ENCODE data around the gene TADA3. TPM values are rescaled to one million over a fixed set of nuclear protein-coding genes. Genes with fewer than 3 reads are reported as not detected.
A peak's percentile ranks its signal among the peaks of the same experiment; 100 is the strongest.

The TADA3 gene
- total and polyA plus RNA-seq, 2 experiments from 2014 or later: 29.1 to 61.7 TPM

GRCh38 chr3:9794400-9794799 is 2.1 kb upstream of the TADA3 start:
- Mint-ChIP-seq H3K4me1 (peaks cover 14% of the 10 kb centered on the region), H3K4me3 (peak overlapping the region; percentile 97), H3K36me3 (ENCODE audit: low read depth) (peaks cover 55% of the 10 kb centered on the region), H3K9me3 (no peaks in the 10 kb centered on the region), H3K27me3 (ENCODE audit: insufficient read depth, low read depth, poor library complexity) (peaks cover 12% of the 10 kb centered on the region), H3K27ac (peak overlapping the region; percentile 5)
- ATAC-seq (no peak), DNase-seq (ENCODE audit: low spot score) (no peak)
- no peak overlapping the region for H2AFZ ChIP-seq
- TF ChIP-seq CREB1 (CRISPR knock-in tag; IDR thresholded peaks at IDR 0.05; ENCODE audit: low read depth): no peak
- TF ChIP-seq EZH2 (IDR thresholded peaks at IDR 0.05; ENCODE audit: low read depth, unreplicated experiment): no peak
- 0 out of 2 replicates have a peak, but pooled peaks cover 3% of the 10 kb centered on the region for H3K9me2 ChIP-seq (ENCODE audit: insufficient read depth)
- no peaks in the 10 kb centered on the region for H3K27me3 ChIP-seq (ENCODE audit: insufficient read depth)
- H4K20me1 ChIP-seq (replicated peaks; ENCODE audit: insufficient read depth): peaks cover 2% of the 10 kb centered on the region; the same call in 1 of the 2 replicates
- peaks cover 22% of the 10 kb centered on the region for H3K36me3 ChIP-seq (ENCODE audit: insufficient read depth)
- peak overlapping the region; percentile 99; the same call in 1 of the 2 replicates for H3K4me2 ChIP-seq
- H3K4me1 ChIP-seq (ENCODE audit: insufficient read depth): peaks cover 6% of the 10 kb centered on the region
- peaks cover 40% of the 10 kb centered on the region for H3K79me2 ChIP-seq (replicated peaks; ENCODE audit: insufficient read depth)
- H3K4me3 ChIP-seq: no peak overlapping the region; the same call in 1 of the 2 replicates
- peaks cover 15% of the 10 kb centered on the region; the same call in 1 of the 2 replicates for H3F3A ChIP-seq (replicated peaks; ENCODE audit: low read depth)
- H3K27ac ChIP-seq (ENCODE audit: low read depth): peak overlapping the region; percentile 26; the same call in 1 of the 2 replicates

- Mint-ChIP-seq H3K27me3 (ENCODE audit: insufficient read depth, low read depth, poor library complexity) (peaks cover 12% of the 10 kb centered on the region), H3K27ac (peak overlapping the region; percentile 100), H3K9me3 (no peaks in the 10 kb centered on the region), H3K4me3 (peak overlapping the region; percentile 97), H3K36me3 (ENCODE audit: low read depth) (peaks cover 57% of the 10 kb centered on the region), H3K4me1 (peaks cover 14% of the 10 kb centered on the region)
- Histone ChIP-seq H3K27me3 (ENCODE audit: insufficient read depth) (no peaks in the 10 kb centered on the region), H3K4me1 (ENCODE audit: insufficient read depth) (peaks cover 6% of the 10 kb centered on the region), H3K4me2 (peak overlapping the region; percentile 99), H4K20me1 (replicated peaks; ENCODE audit: insufficient read depth) (no peaks in the 10 kb centered on the region; the same call in 1 of the 2 replicates), H3F3A (replicated peaks; ENCODE audit: low read depth) (peaks cover 15% of the 10 kb centered on the region; the same call in 1 of the 2 replicates), H2AFZ (no peak overlapping the region), H3K27ac (ENCODE audit: low read depth) (peak overlapping the region; percentile 99), H3K4me3 (peak overlapping the region; percentile 92), H3K79me2 (replicated peaks; ENCODE audit: insufficient read depth) (peaks cover 40% of the 10 kb centered on the region), H3K9me2 (ENCODE audit: insufficient read depth) (0 out of 2 replicates have a peak, but pooled peaks cover 3% of the 10 kb centered on the region), H3K36me3 (ENCODE audit: insufficient read depth) (peaks cover 14% of the 10 kb centered on the region)
- DNase-seq (ENCODE audit: low spot score): peak; percentile 62
- ATAC-seq: peak; percentile 40
- TF ChIP-seq STAT1 (IDR thresholded peaks at IDR 0.05; ENCODE audit: unreplicated experiment) (no peak), NANOG (IDR thresholded peaks at IDR 0.05; ENCODE audit: borderline replicate concordance) (no peak), ZNF331 (CRISPR knock-in tag; IDR thresholded peaks at IDR 0.05; ENCODE audit: low read depth) (no peak), ZNF114 (CRISPR knock-in tag; IDR thresholded peaks at IDR 0.05) (no peak), CREB1 (CRISPR knock-in tag; IDR thresholded peaks at IDR 0.05; ENCODE audit: low read depth) (no peak), EZH2 (IDR thresholded peaks at IDR 0.05; ENCODE audit: low read depth, unreplicated experiment) (no peak), ZNF462 (CRISPR knock-in tag; IDR thresholded peaks at IDR 0.05) (no peak), ETS1 (IDR thresholded peaks at IDR 0.05) (no peak), REST (IDR thresholded peaks at IDR 0.05; ENCODE audit: unreplicated experiment) (no peak), JUNB (IDR thresholded peaks at IDR 0.05; ENCODE audit: unreplicated experiment) (no peak)
Observed at GRCh38 chr3:9793161-9793781, 998 bp upstream of the TADA3 start.

Data from GM23338 (cell line).